ENCODE measurements around the gene BHMT.
"Not testable (repeated sequence)": the region's sequence is repeated elsewhere in the genome, so short reads cannot be mapped to it uniquely, and the experiment has no call there.

The BHMT gene

GRCh38 chr5:79111960-79112702 is 522 bp downstream of the BHMT start:
- no peak for DNase-seq (ENCODE audit: low read depth)

- DNase-seq (ENCODE audit: low read depth), result no peak
These were observed 1.1 kb downstream of the BHMT start for GRCh38 chr5:79112703-79113058.

GRCh38 chr5:79119486-79119885 is 7.9 kb downstream of the BHMT start:
- no peak for DNase-seq (ENCODE audit: low read depth)

- DNase-seq (ENCODE audit: low read depth), result no peak
These were observed 8.6 kb downstream of the BHMT start for GRCh38 chr5:79120221-79120620.

DNA sequence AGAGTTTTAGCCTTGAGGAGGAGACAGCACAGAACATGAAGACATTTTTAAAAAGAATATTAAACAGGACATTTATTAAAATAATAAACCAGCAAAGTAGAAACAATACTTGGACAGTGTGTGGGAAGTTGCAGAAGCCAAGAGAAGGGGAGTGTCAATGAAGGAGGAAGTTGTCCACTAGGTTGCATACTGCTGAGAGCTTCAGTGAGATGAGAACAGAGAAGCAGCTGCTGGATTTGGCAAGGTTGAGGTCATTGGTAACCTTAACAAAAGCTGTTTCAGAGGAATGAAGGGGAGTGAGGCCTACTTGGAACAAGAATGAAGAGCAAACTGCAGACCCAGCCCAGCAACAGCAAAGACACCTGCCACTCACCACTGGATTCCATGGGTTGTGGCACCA is 11.4 kb downstream of the BHMT start:
- no peak for DNase-seq (ENCODE audit: low read depth)

GRCh38 chr5:79124607-79125006 is 13.0 kb downstream of the BHMT start:
- DNase-seq (ENCODE audit: low read depth), result no peak

- DNase-seq (ENCODE audit: low read depth), result no peak
These were observed 19.2 kb downstream of the BHMT start for GRCh38 chr5:79130781-79131180.

DNA sequence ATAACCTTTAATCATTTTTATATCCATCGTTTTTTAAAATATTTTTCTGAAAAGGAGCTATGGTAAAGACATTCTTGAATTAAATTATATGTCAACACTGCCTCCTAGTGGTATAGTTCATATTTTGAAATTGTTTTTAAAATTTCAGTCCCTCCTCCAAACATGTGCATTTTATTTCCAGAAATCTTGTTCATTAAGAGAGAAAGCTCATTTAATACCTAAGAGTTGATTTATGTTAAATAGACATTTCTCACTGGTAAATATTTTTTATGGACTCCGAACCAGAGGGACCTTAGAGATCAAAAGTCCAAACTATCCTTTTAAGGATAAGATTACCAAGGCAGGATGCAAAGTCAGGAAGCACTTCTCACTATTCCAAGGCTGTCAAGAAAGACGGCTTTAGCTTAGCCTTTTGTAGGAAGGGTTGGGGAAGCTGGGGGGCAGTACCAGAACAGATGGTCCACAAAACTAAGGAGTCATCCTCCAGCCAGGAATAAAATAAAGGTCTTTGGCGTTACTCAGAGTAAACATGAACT is 21.6 kb downstream of the BHMT start:
- DNase-seq (ENCODE audit: low read depth), result peak; percentile 32

GRCh38 chr5:79133657-79134451 is 22.2 kb downstream of the BHMT start:
- DNase-seq (ENCODE audit: low read depth), result peak; percentile 80

GRCh38 chr5:79135790-79136553 is 24.4 kb downstream of the BHMT start:
- no peak for DNase-seq (ENCODE audit: low read depth)

GRCh38 chr5:79136618-79137017 is 25.0 kb downstream of the BHMT start:
- no peak for DNase-seq (ENCODE audit: low read depth)

DNA sequence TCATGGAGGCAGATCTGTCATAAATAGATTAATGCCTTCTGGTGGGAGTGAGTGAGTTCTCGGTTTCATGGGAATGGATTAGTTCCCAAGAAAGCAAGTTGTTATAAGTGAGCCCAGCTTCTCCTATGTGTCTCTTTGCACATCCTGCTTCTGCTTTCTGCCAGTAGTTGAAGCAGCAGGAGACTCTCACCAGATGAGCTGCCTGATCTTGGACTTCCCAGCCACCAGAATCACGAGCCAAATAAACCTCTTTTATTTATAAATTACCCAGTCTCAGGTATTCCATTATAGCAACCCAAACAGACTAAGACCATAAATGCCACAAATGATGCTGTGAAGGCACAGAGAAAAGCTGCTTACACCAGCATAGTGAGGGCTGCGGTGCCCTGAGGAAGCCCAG is 28.9 kb downstream of the BHMT start:
- no peak for DNase-seq (ENCODE audit: low read depth)

- no peak for DNase-seq (ENCODE audit: low read depth)
These were observed 32.2 kb downstream of the BHMT start for GRCh38 chr5:79143684-79144379.

DNA sequence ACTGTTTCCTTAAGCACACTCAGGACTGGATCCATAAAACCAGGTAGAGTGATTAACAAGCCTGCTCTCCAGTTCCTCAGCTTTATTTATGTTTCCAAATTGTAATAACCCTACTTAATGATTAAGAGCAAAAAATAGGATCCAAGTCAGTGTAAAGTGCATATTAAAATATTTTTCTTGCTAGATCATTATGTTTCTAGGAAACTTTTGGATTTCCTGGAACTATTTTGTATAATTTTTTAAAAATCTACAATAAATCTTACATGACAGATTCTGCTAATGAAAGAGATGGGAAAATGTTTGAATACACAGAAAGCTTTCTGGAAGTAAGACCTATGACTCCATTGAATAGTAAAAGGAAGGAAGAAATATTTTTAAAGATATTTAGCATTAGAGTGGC is 35.5 kb downstream of the BHMT start:
- DNase-seq (ENCODE audit: low read depth), result no peak

DNA sequence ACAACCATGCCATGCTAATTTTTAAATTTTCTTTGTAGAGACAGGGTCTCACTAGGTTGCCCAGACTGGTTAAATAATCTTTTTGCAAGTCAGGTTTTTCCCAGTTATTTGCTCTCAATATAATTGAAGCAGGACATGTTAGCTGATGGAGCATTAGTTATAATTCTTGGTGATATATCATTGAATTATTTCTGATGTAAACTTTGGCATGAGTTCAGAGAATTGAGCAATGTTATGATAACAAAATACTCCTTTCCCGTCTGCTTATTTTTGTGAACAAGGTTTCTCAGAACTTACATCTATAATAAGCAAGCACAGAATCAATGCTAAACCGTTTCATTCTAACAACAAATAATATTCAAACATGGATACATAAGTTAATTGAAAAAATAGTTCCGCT is 37.8 kb downstream of the BHMT start:
- DNase-seq (ENCODE audit: low read depth), result no peak

DNA sequence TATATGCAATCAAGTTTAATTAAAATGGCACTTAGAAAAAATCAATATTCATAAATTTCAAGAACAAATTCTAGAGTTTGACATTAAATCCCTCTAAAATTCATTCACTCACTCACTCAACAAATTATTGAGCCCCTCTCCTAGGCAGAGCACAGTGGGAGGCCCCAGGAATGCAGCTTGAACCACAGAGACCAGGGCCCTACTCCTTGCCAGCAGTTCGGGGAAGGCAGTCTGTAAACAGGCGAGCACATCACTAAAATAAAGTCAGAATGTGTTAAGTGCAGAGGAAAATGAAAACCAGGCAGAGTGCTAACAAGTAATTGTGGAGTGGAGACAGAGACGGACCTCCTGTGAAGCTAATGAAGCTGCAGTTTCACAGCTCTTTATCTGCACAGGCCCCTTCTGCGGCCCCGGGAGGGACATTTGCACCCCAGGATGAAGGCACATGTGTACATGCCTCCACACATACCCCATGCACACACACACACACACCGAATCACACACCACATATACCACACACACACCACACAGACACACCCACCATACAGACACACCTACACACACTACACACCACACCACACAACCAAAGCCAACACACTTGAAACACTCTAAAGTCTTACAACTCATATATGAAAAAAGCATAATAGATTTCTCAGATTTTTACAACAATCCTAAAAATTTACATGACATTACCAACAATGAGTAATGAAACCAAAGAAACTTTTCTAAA is 40.5 kb downstream of the BHMT start:
- no peak for DNase-seq (ENCODE audit: low read depth)

- DNase-seq (ENCODE audit: low read depth), result no peak
These were observed 45.7 kb downstream of the BHMT start for GRCh38 chr5:79157305-79157704.

DNA sequence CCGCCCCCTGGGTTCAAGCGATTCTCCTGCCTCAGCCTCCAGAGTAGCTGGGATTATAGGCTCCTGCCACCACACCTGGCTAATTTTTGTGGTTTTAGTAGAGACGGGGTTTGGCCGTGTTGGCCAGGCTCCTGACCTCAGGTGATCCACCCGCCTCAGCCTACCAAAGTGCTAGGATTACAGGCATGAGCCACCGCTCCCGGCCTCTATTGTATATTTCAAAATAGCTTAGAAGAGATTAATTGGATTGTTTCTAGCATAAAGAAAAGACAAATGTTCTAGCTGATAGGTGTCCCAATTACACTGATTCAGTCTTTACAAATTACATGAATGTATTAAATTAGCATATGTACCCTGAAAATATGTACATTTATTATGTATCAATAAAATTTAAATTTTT is 50.0 kb downstream of the BHMT start:
- not testable (repeated sequence) for DNase-seq (ENCODE audit: low read depth)

DNA sequence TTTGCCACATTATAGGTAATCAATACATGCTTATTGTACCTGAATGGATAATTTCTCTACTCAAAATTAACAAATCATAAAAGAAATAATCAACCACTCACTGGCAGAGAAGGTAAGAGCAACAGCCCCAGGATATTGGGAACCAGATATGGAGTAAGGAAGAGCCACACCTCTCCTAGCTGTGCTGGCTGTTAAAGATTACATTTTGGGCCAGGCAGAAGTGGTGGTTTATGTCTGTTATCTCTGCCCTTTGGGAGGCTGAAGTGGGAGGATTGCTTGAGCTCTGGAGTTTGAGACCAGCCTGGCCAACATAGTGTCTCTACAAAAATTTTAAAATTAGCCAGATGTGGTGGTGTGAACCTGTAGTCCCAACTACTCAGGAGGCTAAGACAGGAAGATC is 56.4 kb downstream of the BHMT start:
- DNase-seq (ENCODE audit: low read depth), result no peak

GRCh38 chr5:79170661-79171060 is 59.1 kb downstream of the BHMT start:
- DNase-seq (ENCODE audit: low read depth), result no peak

DNA sequence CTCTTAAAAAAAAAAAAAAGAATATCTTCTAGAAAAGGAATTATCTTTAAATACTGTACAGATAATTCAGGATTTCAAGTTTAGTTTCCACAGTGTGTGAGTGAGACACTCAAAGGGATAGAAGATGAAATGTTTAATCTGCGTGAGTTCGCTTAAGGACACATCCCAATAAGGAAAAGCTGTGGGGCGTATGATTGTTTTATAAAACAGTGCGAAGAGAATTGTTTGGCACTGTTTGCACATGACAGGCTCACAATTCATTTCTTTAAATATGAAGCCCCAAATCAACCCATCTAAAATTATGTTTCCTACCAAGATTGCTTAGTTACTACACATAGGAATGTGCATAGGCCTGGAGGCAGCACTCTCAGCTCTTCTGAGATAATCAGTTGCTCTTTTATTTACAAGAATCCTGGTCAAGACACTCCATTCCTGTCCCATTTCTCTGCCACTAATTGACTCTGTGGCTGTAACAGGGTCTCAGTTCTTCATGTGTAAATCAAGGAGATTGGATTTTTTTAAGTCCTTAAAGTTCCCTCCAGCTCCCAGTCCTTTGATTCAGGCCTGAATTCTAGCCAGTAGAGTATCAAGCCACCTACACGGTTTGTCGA is 60.1 kb downstream of the BHMT start:
- no peak for DNase-seq (ENCODE audit: low read depth)

Data from fibroblast of gingiva (primary cell).